Prostate gland (tissue), 2 donors: Measurements from ENCODE around the gene SMIM5. TPM values are rescaled to one million over a fixed set of nuclear protein-coding genes. Genes with fewer than 3 reads are reported as not detected.

Source experiments
- DNase-seq: peaks from one replicate; pipeline ENCODE4 v3.0.0-alpha.2; 2019; ENCODE audit warnings: low spot score
- H3K27ac ChIP-seq, 2 donors: fragments of 200-600 bp; sonication (generic); 2 replicates each; pipeline ENCODE4 v1.5.1; 2017 to 2019
- H3K27me3 ChIP-seq: fragments of 200-600 bp; sonication (generic); replicated peaks from 2 replicates; pipeline ENCODE4 v1.5.1; 2019; ENCODE audit not compliant: insufficient read depth
- H3K36me3 ChIP-seq, 2 donors: fragments of 200-600 bp; sonication (generic); 1 replicate in 1 of 2; 2 replicates in 1 of 2; pipeline versions ENCODE4 v1.5.1 to v1.8.1; 2017 to 2019
- H3K4me1 ChIP-seq: fragments of 200-600 bp; sonication (generic); replicated peaks from 2 replicates; pipeline ENCODE4 v1.5.1; 2019
- H3K4me3 ChIP-seq, 2 donors: fragments of 200-600 bp; sonication (generic); 2 replicates each; pipeline ENCODE4 v1.5.1; 2017 to 2019
- H3K9me3 ChIP-seq: fragments of 200-600 bp; sonication (generic); 2 replicates; pipeline ENCODE4 v1.5.1; 2017
- CTCF ChIP-seq, 4 experiments: fragments of 200-600 bp in 2 of 4; fragments of 450-650 bp in 2 of 4; sonication (generic) in 2 of 4; IDR thresholded peaks; 1 replicate in 3 of 4; 2 replicates in 1 of 4; pipeline ENCODE4 v1.5.1; 2016 to 2019; ENCODE audit warnings: antibody characterized with exemption in 4 of 4, mild to moderate bottlenecking in 2 of 4, moderate library complexity in 2 of 4
- POLR2A ChIP-seq: fragments of 450-650 bp; IDR thresholded peaks from one replicate; pipeline ENCODE4 v1.6.1; 2016; ENCODE audit warnings: antibody characterized with exemption, mild to moderate bottlenecking
- POLR2AphosphoS5 ChIP-seq: sonication (generic); formaldehyde crosslinking; IDR thresholded peaks from one replicate; pipeline ENCODE4 v1.6.1; 2017; ENCODE audit warnings: antibody characterized with exemption
- WGBS: methylation state at CpG from one replicate; pipeline ENCODE4 v1.1.5; 2018; 5-methylcytosine and 5-hydroxymethylcytosine counted together
- intact Hi-C: fragments of 100-400 bp; cut with DNase I; formaldehyde crosslinking; loops from one replicate; pipeline ENCODE4 v1.14.2; 2022
- total RNA-seq, 2 donors: library from RNA; depleted of rRNA; stranded (reverse); fragments of >200 nt; gene quantifications; one replicate each; pipeline ENCODE4 v1.1.0, GENCODE V29; 2016

SMIM5 gene
- total RNA-seq, 2 donors from 2014 or later: 0.27 to 4.1 TPM

- TF ChIP-seq CTCF (IDR thresholded peaks at IDR 0.05) (no peak), POLR2A (no peak), POLR2AphosphoS5 (no peak)
- intact Hi-C loops: no loop called here
Observed at GRCh38 chr17:75627094-75627493, 6.1 kb upstream of the SMIM5 start.

GRCh38 chr17:75628425-75628824 lies 4.8 kb upstream of the SMIM5 start:
- H3K27ac ChIP-seq: no peak overlapping the region
- TF ChIP-seq POLR2A (no peak), POLR2AphosphoS5 (no peak), CTCF (IDR thresholded peaks at IDR 0.05) (no peak)
- 90% methylated on average over 6 of the region's 6 CpGs for WGBS
- H3K27me3 ChIP-seq: no peaks in the 10 kb centered on the region
- H3K9me3 ChIP-seq: no peaks in the 10 kb centered on the region
- H3K4me1 ChIP-seq: peaks cover 5% of the 10 kb centered on the region
- no peak overlapping the region for H3K4me3 ChIP-seq
- no peak for DNase-seq
- H3K36me3 ChIP-seq: peaks cover 0 to 3% of the 10 kb centered on the region in 2 donors
- intact Hi-C loops: no loop called here

More at GRCh38 chr17:75627094-75627493, 6.1 kb upstream of the SMIM5 start:
- no peak for DNase-seq
- Histone ChIP-seq H3K4me3 (no peak overlapping the region), H3K27me3 (no peaks in the 10 kb centered on the region), H3K27ac (no peak overlapping the region), H3K9me3 (no peaks in the 10 kb centered on the region), H3K4me1 (no peaks in the 10 kb centered on the region), H3K36me3 (peaks cover 0 to 3% of the 10 kb centered on the region in 2 donors)
- 96% methylated on average over 10 of the region's 10 CpGs for WGBS

GRCh38 chr17:75629157-75629556 lies 4.1 kb upstream of the SMIM5 start:
- peaks cover 0 to 3% of the 10 kb centered on the region in 2 donors for H3K36me3 ChIP-seq
- no peaks in the 10 kb centered on the region for H3K9me3 ChIP-seq
- TF ChIP-seq CTCF (IDR thresholded peaks at IDR 0.05): no peak
- TF ChIP-seq POLR2A: no peak
- TF ChIP-seq POLR2AphosphoS5: no peak
- H3K4me1 ChIP-seq: peaks cover 11% of the 10 kb centered on the region
- intact Hi-C loops: no loop called here
- DNase-seq: no peak
- H3K4me3 ChIP-seq: no peak overlapping the region
- WGBS: 80% methylated on average over 14 of the region's 14 CpGs
- no peak overlapping the region for H3K27ac ChIP-seq
- no peaks in the 10 kb centered on the region for H3K27me3 ChIP-seq

- Histone ChIP-seq H3K4me3 (no peak overlapping the region), H3K27ac (no peak overlapping the region), H3K27me3 (no peaks in the 10 kb centered on the region), H3K4me1 (peaks cover 15% of the 10 kb centered on the region), H3K9me3 (no peaks in the 10 kb centered on the region), H3K36me3 (no peaks in the 10 kb centered on the region)
- TF ChIP-seq POLR2AphosphoS5 (no peak), CTCF (IDR thresholded peaks at IDR 0.05) (no peak), POLR2A (no peak)
- DNase-seq: no peak
- intact Hi-C loops: no loop called here
- 89% methylated on average over 25 of the region's 26 CpGs for WGBS
Observed at GRCh38 chr17:75630071-75630917, 2.9 kb upstream of the SMIM5 start.

- intact Hi-C loops: no loop called here
- no peak for DNase-seq
- TF ChIP-seq POLR2AphosphoS5 (no peak), POLR2A (no peak), CTCF (IDR thresholded peaks at IDR 0.05) (no peak)
- Histone ChIP-seq H3K9me3 (no peaks in the 10 kb centered on the region), H3K27ac (no peak overlapping the region), H3K27me3 (no peaks in the 10 kb centered on the region), H3K4me3 (no peak overlapping the region), H3K4me1 (peaks cover 15% of the 10 kb centered on the region), H3K36me3 (no peaks in the 10 kb centered on the region)
- 90% methylated on average over 23 of the region's 27 CpGs for WGBS
Observed at GRCh38 chr17:75631353-75631752, 1.9 kb upstream of the SMIM5 start.
